Activated naive CD8-positive, alpha-beta T cell treated with anti-CD3 and anti-CD28 coated beads for 36 hours (primary cell): ENCODE results near the gene BATF. TPM values are rescaled to one million over a fixed set of nuclear protein-coding genes. Genes with fewer than 3 reads are reported as not detected.

Source experiments
- DNase-seq: peaks from one replicate; pipeline ENCODE4 v3.0.0; 2021
- H3K27ac Mint-ChIP-seq: one replicate; pipeline ENCODE4 v1.8.0; 2022; ENCODE audit warnings: mild to moderate bottlenecking, moderate library complexity, mixed read lengths
- H3K27me3 Mint-ChIP-seq: one replicate; pipeline ENCODE4 v1.8.0; 2022; ENCODE audit warnings: mild to moderate bottlenecking, mixed read lengths
- H3K36me3 Mint-ChIP-seq: one replicate; pipeline ENCODE4 v1.8.0; 2021; ENCODE audit warnings: mild to moderate bottlenecking, mixed read lengths
- H3K4me1 Mint-ChIP-seq: one replicate; pipeline ENCODE4 v1.8.0; 2021; ENCODE audit warnings: mixed read lengths
- H3K4me3 Mint-ChIP-seq: one replicate; pipeline ENCODE4 v1.8.0; 2022; ENCODE audit warnings: mild to moderate bottlenecking, moderate library complexity, mixed read lengths
- H3K9me3 Mint-ChIP-seq: one replicate; pipeline ENCODE4 v1.8.0; 2022; ENCODE audit warnings: mixed read lengths
- total RNA-seq, 2 experiments: library from RNA; stranded (reverse); gene quantifications; one replicate each; pipeline ENCODE4 v1.2.3, GENCODE V29; 2021

BATF gene
- total RNA-seq, 2 experiments from 2014 or later, result 46.2 to 47.9 TPM

DNA sequence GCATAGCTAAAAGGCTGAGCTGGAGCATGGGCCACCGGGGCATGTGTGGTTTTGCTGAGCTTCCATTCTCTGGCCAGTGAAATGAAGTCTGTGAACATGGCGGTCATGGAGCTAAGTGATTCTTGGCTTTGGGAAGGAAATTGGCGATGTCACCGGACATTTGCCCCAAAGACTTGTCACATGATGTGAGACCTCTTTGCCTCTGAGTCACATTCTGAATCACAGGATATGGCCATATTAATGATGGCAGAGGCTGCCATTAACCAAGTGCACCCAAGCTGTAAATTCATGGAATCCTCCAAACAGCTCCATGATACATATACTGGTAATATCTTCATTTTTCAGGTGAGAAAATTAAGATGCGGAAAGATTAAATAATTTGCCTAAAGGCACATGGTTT, 27.4 kb upstream of the BATF start:
- DNase-seq, result no peak
- no peaks in the 10 kb centered on the region for H3K27me3 Mint-ChIP-seq
- H3K36me3 Mint-ChIP-seq, result no peaks in the 10 kb centered on the region
- H3K4me3 Mint-ChIP-seq, result no peak overlapping the region
- H3K27ac Mint-ChIP-seq, result no peak overlapping the region
- no peaks in the 10 kb centered on the region for H3K9me3 Mint-ChIP-seq
- H3K4me1 Mint-ChIP-seq, result peaks cover 38% of the 10 kb centered on the region

DNA sequence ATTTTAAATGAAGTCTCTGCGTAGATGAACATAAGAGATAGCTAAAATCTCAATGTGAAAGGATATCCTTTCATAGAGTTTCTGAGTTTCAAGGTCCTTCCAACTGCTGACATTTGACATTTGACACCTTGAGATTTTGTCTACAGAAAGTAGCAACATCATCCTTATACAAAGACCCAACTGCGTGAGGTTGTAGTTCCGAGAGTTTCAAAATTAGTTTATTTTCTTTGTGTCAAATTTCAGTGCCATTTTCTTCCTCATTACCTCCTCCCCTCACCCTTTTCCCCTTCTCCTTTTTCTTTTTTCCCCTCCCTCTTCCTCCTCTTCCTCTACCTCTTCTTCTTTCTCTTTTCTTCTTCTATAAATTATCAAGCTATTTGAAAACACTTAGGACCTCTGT, 26.9 kb upstream of the BATF start:
- H3K4me1 Mint-ChIP-seq, result peaks cover 38% of the 10 kb centered on the region
- DNase-seq, result no peak
- no peaks in the 10 kb centered on the region for H3K9me3 Mint-ChIP-seq
- no peaks in the 10 kb centered on the region for H3K27me3 Mint-ChIP-seq
- H3K4me3 Mint-ChIP-seq, result no peak overlapping the region
- no peaks in the 10 kb centered on the region for H3K36me3 Mint-ChIP-seq
- no peak overlapping the region for H3K27ac Mint-ChIP-seq

DNA sequence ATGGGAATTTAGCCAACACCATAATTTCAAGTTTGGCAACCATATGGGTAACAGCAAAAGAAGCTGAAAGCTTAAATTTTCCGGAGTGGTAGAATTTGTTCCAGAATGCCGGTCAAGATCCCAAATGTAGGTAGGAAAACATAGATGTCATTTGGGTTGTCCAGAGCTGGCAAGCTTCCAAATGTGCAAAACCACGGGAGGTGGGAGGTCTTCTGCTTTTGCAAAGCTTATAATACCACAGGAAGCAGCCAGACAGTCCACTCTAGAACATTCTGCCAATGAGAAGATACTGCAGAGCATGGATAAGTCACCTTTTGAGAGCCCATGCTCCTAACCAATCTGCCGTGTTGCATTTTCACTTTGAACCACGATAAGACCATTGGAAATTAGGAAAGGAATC, 26.4 kb upstream of the BATF start:
- H3K4me1 Mint-ChIP-seq, result peaks cover 38% of the 10 kb centered on the region
- no peaks in the 10 kb centered on the region for H3K27me3 Mint-ChIP-seq
- no peaks in the 10 kb centered on the region for H3K9me3 Mint-ChIP-seq
- no peak for DNase-seq
- H3K27ac Mint-ChIP-seq, result no peak overlapping the region
- no peaks in the 10 kb centered on the region for H3K36me3 Mint-ChIP-seq
- no peak overlapping the region for H3K4me3 Mint-ChIP-seq

- no peak for DNase-seq
- H3K36me3 Mint-ChIP-seq, result no peaks in the 10 kb centered on the region
- H3K27ac Mint-ChIP-seq, result no peak overlapping the region
- H3K4me1 Mint-ChIP-seq, result peaks cover 38% of the 10 kb centered on the region
- H3K9me3 Mint-ChIP-seq, result no peaks in the 10 kb centered on the region
- H3K4me3 Mint-ChIP-seq, result no peak overlapping the region
- no peaks in the 10 kb centered on the region for H3K27me3 Mint-ChIP-seq
Measured at GRCh38 chr14:75496755-75497154, 25.5 kb upstream of the BATF start.

DNA sequence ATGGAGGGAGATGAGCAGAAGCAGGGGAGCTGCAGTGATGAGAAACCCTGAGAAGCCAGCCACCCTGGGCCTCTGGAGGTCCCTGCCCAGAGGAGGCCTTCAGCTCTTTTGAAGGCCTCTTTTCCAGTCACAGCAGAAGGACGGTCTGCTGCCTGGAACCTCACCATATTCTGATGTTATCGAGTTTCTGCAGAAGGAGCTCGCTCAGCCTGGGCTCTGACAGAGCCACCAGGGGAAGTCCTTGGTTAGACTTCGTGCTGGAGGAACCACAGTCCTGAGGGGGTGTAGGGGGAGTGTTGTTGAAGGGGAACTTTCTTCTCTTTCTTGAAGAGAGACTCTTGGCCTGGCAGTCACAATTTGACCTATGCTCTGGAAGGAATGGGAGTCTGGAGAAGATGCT, 25.1 kb upstream of the BATF start:
- Mint-ChIP-seq H3K36me3 (no peaks in the 10 kb centered on the region), H3K9me3 (no peaks in the 10 kb centered on the region), H3K27me3 (no peaks in the 10 kb centered on the region), H3K27ac (no peak overlapping the region), H3K4me3 (no peak overlapping the region), H3K4me1 (peaks cover 38% of the 10 kb centered on the region)
- no peak for DNase-seq

DNA sequence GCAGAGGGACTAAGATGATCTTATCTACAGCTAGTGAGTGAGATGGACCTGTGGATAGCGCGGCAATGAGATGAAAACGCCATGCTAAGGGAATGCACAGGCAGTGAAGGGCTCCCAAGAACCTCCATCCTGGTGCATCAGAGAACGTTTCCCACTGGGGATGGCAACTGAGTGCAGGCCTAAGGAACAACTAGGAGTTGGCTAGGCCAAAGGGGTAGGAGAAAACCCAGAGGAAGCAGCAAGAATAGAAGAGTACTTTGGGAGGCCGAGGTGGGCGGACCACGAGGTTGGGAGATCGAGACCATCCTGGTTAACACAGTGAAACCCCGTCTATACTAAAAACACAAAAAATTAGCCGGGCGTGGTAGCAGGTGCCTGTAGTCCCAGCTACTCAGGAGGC, 24.6 kb upstream of the BATF start:
- H3K4me3 Mint-ChIP-seq, result no peak overlapping the region
- H3K27ac Mint-ChIP-seq, result no peak overlapping the region
- no peaks in the 10 kb centered on the region for H3K36me3 Mint-ChIP-seq
- peaks cover 34% of the 10 kb centered on the region for H3K4me1 Mint-ChIP-seq
- no peaks in the 10 kb centered on the region for H3K27me3 Mint-ChIP-seq
- DNase-seq, result no peak
- no peaks in the 10 kb centered on the region for H3K9me3 Mint-ChIP-seq

DNA sequence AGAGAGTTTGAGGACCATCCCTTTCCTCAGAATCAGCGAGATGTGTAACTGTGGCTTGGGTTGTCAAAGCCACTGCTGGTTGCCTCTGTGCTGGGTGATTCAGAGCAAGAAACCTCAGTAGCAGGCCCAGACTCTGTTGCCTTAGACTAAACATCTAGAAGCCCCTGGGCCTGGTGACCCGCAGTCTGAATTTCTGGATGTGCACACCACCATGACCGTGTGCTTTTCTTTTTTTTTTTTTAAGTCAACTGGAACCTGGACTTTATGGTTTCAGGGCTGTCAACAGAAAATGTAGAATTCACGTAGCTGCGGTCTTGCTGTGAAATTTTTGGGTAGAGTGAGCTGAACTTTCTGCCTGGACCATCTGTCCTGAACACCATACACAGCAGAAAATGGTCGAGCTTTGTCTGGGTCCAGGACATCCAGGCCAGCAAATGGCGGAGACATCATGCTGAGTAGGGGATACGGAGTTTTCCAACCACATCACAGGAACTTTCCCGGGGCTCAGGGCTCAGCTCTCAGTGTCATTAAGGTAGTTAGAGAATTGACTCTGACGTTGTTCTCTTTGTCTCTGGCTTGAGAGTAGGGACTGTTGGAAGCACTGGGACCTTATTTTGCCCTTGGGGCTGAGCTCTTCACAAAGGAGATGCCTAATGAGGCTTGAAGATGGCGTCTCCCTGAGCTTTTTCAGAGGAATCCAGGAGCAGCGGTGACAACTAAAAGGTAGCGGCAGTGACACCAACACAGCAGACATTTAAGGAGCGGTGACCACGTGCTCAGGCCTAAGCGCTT, 23.0 kb upstream of the BATF start:
- no peak overlapping the region for H3K27ac Mint-ChIP-seq
- H3K36me3 Mint-ChIP-seq, result no peaks in the 10 kb centered on the region
- no peaks in the 10 kb centered on the region for H3K27me3 Mint-ChIP-seq
- H3K4me1 Mint-ChIP-seq, result peaks cover 22% of the 10 kb centered on the region
- H3K9me3 Mint-ChIP-seq, result no peaks in the 10 kb centered on the region
- no peak for DNase-seq
- H3K4me3 Mint-ChIP-seq, result no peak overlapping the region

DNA sequence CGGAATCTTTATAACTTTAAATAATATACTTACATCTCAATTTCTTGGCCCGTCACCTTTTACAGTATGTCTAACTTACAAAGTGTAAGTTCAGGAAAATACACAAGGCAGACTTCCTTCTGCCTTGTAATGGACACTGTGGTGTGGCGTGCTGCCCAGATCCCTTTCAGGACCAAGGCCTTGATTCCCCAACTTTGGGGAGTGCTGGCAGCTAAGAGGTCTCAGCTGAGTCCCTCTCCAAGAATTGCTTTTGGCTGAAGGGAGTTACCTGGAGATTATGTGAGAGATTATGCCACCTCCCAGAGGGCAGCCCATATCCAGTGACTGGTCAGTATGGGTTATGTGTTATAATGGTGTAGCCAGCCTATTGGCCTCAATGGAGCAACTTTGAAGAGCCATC, 21.2 kb upstream of the BATF start:
- Mint-ChIP-seq H3K4me3 (no peak overlapping the region), H3K4me1 (peaks cover 15% of the 10 kb centered on the region), H3K9me3 (peaks cover 2% of the 10 kb centered on the region), H3K36me3 (no peaks in the 10 kb centered on the region), H3K27ac (no peak overlapping the region), H3K27me3 (no peaks in the 10 kb centered on the region)
- DNase-seq, result no peak

DNA sequence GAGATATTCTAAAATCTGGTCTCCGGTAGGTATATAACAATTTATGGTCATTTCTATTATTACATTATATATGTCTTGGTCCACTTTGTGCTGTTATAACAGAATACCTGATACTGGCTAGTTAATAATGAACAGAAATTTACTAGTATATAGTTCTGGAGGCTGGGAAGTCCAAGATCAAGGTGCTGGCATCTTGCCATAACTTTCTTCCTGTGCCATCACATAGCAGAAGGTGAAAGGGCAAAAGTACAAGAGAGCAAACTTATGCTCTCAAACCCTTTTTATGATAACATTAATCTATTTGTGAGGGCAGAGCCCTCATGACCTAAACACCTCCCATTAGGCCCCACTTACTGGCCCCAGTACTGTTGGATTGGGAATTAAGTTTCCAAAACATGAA, 17.9 kb upstream of the BATF start:
- Mint-ChIP-seq H3K27ac (no peak overlapping the region), H3K36me3 (no peaks in the 10 kb centered on the region), H3K4me1 (peaks cover 2% of the 10 kb centered on the region), H3K9me3 (peaks cover 9% of the 10 kb centered on the region), H3K27me3 (no peaks in the 10 kb centered on the region), H3K4me3 (no peak overlapping the region)
- no peak for DNase-seq

DNA sequence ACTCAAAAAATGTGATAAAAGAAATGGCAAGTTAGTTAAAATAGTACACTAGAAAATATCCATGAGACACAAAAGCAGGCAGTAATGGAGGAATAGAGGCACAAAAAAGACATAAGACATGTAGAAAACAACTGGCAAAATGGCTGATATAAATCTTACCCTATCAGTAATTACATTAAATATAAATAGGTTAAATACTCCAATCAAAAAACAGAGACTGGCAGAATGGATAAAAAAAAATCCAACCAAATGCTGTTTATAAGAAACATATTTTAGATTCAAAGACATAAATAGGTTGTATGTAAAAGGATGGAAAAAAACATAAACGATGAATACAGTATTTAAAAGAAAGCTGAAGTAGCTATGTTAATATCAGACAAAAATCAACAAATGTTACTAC, 15.3 kb upstream of the BATF start:
- Mint-ChIP-seq H3K36me3 (peaks cover 8% of the 10 kb centered on the region), H3K4me3 (no peak overlapping the region), H3K4me1 (peaks cover 16% of the 10 kb centered on the region), H3K27ac (no peak overlapping the region), H3K9me3 (peaks cover 25% of the 10 kb centered on the region), H3K27me3 (no peaks in the 10 kb centered on the region)
- DNase-seq, result no peak

DNA sequence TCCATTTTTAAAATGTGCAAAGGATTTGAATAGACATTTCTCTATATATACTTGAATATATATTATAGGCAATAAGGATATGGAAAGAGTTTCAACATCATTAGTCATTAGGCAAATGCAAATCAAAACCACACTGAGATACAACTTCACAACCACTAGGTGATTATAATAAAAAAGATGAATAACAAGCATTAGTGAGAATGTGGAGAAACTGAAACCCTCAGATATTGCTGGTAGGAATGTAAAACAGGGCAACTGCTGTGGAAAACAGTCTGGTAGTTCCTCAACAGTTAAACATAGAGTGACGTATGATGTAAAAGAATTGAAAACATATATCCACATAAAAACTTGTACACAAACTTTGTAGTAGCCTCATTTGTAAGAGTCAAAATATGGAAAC, 11.7 kb upstream of the BATF start:
- H3K4me3 Mint-ChIP-seq, result no peak overlapping the region
- H3K36me3 Mint-ChIP-seq, result peaks cover 13% of the 10 kb centered on the region
- no peaks in the 10 kb centered on the region for H3K27me3 Mint-ChIP-seq
- DNase-seq, result no peak
- peak overlapping the region; percentile 82 for H3K27ac Mint-ChIP-seq
- peaks cover 23% of the 10 kb centered on the region for H3K4me1 Mint-ChIP-seq
- H3K9me3 Mint-ChIP-seq, result peaks cover 31% of the 10 kb centered on the region

- H3K4me3 Mint-ChIP-seq, result no peak overlapping the region
- peaks cover 27% of the 10 kb centered on the region for H3K9me3 Mint-ChIP-seq
- H3K27ac Mint-ChIP-seq, result peak overlapping the region; percentile 82
Measured at GRCh38 chr14:75511201-75511600, 11.1 kb upstream of the BATF start.

GRCh38 chr14:75513911-75514672, 8.2 kb upstream of the BATF start:
- peak; percentile 25 for DNase-seq
- Mint-ChIP-seq H3K4me1 (peaks cover 37% of the 10 kb centered on the region), H3K27me3 (no peaks in the 10 kb centered on the region), H3K4me3 (no peak overlapping the region), H3K36me3 (peaks cover 13% of the 10 kb centered on the region), H3K27ac (peak overlapping the region; percentile 48), H3K9me3 (peaks cover 23% of the 10 kb centered on the region)

More at GRCh38 chr14:75511201-75511600, 11.1 kb upstream of the BATF start:
- H3K36me3 Mint-ChIP-seq, result peaks cover 13% of the 10 kb centered on the region
- peaks cover 30% of the 10 kb centered on the region for H3K4me1 Mint-ChIP-seq
- no peak for DNase-seq
- no peaks in the 10 kb centered on the region for H3K27me3 Mint-ChIP-seq

GRCh38 chr14:75514673-75515628, 7.3 kb upstream of the BATF start:
- Mint-ChIP-seq H3K36me3 (peaks cover 13% of the 10 kb centered on the region), H3K4me3 (peak overlapping the region; percentile 78), H3K27me3 (no peaks in the 10 kb centered on the region), H3K4me1 (peaks cover 35% of the 10 kb centered on the region), H3K9me3 (peaks cover 17% of the 10 kb centered on the region), H3K27ac (peak overlapping the region; percentile 91)
- peak; percentile 56 for DNase-seq

GRCh38 chr14:75515629-75515996, 6.7 kb upstream of the BATF start:
- Mint-ChIP-seq H3K4me1 (peaks cover 35% of the 10 kb centered on the region), H3K9me3 (peaks cover 15% of the 10 kb centered on the region), H3K4me3 (peak overlapping the region; percentile 4), H3K36me3 (peaks cover 12% of the 10 kb centered on the region), H3K27me3 (no peaks in the 10 kb centered on the region), H3K27ac (no peak overlapping the region)
- no peak for DNase-seq
